HG02763 (cell line): ENCODE measurements around the gene SLC19A1.
"Not testable (repeated sequence)": the region's sequence is repeated elsewhere in the genome, so short reads cannot be mapped to it uniquely, and the experiment has no call there.

Experiments
- ATAC-seq: cut with Tn5 transposase; IDR thresholded peaks from one replicate; pipeline ENCODE4 v1.9.1; 2021; ENCODE audit warnings: mild to moderate bottlenecking, moderate library complexity; ENCODE audit not compliant: unreplicated experiment

The SLC19A1 gene

DNA sequence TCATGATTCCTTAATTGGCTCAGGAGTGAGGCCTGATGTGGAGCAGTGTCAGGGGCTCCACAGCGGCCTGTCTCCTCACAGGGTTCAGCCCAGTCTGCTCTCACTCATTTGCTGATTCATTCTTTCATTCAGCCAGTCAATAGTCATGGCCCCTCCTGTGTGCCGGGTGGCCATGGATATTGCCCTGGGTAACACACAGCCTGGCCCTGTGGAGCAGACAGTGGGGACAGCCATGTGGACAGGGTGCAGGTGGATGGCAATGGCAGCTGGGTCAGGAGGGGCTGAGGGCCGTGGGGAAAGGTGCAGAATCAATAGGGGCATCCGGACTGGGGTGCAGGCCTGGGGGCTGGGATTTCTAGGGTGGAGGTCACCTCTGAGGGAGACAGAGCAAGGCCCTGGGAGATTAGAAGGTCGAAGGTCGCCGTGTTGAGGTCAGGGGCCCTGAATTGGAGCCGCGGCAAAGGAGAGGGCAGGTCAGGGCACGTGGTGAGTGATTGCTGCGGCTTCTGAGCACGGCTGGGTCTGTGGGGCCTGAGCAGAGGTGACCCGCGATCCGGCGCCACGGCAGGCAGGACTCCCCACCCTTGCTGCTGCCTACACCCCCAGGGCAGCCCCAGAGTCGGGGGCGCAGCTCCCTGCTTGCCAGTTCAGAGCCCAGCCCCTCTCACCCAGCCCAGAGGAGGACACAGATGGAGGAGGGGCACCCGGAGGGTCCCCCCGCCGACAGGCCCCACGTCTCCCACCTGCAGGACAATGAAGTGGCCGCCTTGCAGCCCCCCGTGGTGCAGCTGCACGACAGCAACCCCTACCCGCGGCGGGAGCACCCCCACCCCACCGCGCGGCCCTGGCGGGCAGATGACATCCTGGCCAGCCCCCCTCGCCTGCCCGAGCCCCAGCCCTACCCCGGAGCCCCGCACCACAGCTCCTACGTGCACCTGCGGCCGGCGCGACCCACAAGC lies 33.4 kb downstream of the SLC19A1 start:
- ATAC-seq, result no peak

DNA sequence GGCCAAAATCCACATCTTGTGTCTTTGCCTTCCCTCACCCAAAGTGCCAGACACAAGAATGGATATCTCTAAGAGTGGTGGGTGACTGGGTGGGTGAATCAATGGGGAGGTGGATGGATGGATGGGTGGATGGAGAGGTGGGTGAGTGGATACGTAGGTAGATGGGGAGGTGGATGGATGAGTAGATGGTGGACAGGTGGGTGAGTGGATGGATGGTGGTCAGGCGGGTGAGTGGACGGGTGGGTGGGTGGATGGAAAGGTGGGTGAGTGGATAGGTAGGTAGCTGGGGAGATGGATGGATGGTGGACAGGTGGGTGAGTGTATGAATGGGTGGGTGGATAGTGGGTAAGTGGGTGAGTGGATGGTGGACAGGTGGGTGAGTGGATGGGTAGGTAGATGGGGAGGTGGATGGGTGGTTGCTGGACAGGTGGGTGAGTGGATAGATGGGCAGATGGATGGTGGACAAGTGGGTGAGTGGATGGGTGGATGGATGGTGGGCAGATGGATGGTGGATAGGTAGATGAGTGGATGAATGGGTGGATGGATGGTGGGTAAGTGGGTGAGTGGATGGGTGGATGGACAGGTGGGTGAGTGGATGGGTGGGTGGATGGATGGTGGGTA lies 34.2 kb downstream of the SLC19A1 start:
- ATAC-seq, result no peak

DNA sequence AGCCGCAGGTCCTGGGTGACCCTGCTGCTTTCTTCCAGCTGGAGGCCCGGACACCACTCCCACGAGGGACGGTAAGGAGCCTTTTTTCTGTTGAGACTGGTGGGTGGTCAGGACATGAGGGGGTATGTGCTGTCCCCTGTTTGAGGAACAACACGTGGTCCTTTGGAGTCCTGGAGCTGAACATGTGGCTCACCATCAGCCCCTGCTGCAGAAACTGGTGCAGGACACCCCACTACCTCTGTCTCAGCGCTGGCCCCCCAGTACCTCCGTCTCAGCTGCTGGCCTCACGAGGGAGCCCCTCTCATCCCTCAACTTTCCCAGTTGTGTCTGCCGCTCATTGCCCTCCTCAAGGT lies 34.7 kb downstream of the SLC19A1 start:
- no peak for ATAC-seq

DNA sequence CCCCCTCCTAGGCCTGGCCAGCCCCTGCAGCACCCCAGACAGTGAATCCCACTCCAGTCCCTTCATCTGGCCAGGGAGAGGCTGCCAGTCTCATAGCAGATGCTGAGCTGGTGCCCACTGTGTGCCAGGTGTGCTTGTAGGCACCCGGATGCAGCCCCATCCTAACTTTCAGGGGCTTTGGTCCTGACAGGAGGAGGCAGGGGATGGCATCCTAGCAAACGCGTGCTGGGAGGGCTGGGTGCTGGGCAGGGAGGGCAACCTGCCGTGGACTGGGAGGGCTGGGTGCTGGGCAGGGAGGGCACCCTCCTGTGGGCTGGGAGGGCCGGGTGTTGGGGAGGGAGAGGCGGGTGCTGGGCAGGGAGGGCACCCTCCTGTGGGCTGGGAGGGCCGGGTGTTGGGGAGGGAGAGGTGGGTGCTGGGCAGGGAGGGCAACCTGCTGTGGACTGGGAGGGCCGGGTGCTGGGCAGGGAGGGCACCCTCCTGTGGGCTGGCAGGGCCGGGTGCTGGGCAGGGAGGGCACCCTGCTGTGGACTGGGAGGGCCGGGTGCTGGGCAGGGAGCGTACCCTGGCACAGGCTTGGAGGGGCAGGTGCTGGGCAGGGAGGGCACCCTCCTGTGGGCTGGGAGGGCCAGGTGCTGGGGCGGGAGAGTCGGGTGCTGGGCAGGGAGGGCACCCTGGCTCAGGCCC lies 35.3 kb downstream of the SLC19A1 start:
- ATAC-seq, result no peak

DNA sequence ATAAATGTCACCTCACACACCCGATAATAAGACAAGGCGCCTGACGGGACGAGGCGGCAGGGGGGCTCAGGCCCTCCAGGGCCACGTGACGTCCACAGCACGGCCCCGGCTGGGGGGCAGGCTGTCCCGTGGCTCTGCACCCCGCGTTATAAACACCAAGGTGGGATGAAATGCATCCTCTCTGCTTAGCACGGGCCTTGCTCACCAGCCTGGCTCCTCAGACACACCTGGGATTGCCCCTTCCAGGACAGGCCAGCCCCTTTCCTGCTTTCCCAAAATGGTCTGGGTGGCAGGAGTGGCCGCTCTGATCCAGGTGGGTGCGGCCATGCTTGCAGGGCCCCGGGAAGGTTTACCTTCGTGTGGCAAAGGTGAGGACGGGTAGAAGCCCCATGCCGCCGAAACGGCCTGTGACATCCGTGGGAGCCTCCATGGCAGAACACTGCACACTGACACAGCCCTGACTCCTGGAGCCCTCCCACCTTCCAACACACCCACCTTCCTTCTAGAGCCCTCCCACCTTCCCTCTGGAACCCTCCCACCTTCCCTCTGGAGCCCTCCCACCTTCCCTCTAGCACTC lies 35.9 kb downstream of the SLC19A1 start:
- no peak for ATAC-seq

DNA sequence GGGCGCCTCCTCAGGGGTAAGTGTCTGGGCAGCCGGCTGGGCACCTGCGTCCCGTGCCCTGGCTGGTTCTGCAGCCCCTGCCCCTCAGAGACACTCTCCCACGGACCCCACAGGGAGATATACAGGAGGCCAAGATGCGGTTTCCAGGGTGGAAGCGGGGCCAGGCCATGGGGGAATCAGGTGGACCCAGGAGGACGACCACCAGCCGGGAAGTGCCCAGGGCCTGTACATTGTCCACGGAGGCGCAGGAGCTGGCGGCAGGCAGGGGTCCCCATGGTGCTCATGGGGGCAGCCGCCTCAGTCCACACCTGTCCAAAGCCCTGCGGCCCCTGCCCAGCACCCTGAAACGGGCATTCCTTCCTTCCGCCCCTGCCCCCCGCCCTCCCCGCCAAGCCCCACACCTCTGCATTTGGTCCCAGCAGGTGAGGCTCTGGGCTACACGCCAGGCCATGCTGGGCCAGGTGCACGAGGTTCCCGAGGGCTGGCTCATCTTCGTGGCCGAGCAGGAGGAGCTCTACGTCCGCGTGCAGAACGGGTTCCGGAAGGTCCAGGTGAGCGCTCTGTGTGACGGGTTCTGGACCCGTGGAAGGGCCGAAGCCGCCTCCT lies 36.7 kb downstream of the SLC19A1 start:
- ATAC-seq, result no peak

DNA sequence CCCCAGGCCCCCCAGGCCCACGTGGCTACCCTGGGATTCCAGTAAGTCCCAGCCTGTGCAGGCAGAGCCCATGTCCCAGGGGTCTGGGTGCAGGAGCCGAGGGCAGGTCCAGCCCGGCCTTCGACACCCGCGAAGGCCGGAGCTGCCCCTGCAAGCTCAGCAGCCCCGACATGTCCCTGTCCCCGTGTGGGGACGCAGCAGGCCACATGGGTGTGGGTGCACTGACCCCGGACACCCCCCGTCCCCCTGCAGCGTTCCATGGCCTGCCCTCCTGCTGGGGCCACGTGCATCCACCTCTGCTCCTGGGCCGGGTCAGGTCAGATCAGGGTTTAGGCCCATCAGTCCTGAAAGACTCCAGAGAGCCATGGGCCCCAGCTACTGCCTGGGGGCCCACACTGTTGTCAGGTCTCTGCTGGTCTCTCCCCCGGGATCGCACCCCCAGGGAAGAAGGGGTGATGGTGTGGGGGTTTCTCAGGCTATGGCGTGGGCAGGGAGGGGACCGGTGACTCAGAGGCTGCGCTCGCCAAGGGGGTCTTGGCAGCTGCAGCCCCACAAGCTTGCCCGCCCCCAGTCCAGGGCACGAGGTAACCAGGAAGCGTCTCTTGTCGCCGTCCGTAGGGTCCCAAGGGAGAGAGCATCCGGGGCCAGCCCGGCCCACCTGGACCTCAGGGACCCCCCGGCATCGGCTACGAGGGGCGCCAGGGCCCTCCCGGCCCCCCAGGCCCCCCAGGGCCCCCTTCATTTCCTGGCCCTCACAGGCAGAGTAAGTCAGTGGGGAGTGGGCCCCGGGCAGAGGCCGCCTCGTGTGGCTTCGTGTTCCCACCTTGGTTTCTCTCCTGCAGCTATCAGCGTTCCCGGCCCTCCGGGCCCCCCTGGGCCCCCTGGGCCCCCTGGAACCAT lies 37.5 kb downstream of the SLC19A1 start:
- no peak for ATAC-seq

DNA sequence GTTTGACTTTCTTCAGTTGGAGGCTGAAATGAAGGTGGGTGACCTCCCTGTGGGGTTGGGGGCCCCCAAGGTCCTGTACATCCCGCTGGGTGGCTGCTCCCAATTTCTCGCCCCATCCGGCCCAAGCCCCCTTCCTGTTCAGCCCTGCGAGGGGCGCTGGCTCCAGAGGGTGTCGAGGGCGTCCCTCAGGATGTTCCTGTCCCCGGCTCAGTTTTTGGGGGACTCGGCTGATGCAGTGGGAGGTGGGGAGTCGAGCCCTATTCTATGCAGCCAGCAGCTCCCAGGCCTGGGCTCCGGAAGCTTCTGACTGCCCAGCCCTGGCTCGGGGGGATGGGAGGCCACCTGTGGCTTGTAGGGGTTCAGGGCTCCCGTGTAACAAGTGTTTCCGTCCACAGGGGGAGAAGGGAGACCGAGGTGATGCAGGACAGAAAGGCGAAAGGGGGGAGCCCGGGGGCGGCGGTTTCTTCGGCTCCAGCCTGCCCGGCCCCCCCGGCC lies 38.2 kb downstream of the SLC19A1 start:
- ATAC-seq, result no peak

DNA sequence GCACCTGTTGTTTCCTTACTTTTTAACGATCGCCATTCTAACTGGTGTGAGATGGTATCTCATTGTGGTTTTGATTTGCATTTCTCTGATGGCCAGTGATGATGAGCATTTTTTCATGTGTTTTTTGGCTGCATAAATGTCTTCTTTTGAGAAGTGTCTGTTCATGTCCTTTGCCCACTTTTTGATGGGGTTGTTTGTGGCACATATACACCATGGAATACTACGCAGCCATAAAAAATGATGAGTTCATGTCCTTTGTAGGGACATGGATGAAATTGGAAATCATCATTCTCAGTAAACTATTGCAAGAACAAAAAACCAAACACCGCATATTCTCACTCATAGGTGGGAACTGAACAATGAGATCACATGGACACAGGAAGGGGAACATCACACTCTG lies 39.0 kb downstream of the SLC19A1 start:
- ATAC-seq, result not testable (repeated sequence)

DNA sequence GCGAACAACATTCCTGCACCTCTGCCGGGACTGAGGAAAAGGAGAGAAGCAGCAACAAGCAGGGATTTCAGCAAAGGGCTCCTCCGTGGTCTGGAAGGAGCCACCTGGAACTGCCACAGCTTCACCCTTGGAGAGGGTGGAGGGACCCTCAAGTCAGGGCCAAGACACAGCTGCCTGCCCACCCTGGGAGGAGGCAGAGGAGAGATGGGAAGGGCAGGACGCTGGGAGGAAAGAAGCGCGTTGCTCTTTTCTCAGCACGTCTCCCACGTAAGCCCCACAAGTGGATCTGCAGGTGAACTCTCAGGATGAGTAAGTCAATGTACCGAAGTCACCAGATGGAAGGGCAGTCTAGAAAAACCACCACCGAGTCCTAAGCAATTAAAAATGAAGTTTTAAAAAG lies 39.6 kb downstream of the SLC19A1 start:
- ATAC-seq, result no peak

DNA sequence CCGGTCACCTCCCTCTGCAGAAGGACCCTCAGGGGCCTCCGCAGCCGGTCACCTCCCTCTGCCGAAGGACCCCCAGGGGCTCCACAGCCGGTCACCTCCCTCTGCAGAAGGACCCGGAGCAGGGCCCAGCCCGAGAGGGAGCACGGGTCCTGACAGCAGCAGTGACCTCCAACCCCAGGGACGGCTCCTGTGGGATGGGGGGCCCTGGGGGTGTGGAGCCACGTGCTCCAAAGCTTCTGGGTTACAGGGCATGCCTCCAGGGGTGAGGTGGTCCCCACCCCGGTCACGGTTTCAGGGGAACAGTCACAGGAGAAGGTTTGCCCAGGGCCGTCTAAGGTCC lies 40.3 kb downstream of the SLC19A1 start:
- no peak for ATAC-seq

DNA sequence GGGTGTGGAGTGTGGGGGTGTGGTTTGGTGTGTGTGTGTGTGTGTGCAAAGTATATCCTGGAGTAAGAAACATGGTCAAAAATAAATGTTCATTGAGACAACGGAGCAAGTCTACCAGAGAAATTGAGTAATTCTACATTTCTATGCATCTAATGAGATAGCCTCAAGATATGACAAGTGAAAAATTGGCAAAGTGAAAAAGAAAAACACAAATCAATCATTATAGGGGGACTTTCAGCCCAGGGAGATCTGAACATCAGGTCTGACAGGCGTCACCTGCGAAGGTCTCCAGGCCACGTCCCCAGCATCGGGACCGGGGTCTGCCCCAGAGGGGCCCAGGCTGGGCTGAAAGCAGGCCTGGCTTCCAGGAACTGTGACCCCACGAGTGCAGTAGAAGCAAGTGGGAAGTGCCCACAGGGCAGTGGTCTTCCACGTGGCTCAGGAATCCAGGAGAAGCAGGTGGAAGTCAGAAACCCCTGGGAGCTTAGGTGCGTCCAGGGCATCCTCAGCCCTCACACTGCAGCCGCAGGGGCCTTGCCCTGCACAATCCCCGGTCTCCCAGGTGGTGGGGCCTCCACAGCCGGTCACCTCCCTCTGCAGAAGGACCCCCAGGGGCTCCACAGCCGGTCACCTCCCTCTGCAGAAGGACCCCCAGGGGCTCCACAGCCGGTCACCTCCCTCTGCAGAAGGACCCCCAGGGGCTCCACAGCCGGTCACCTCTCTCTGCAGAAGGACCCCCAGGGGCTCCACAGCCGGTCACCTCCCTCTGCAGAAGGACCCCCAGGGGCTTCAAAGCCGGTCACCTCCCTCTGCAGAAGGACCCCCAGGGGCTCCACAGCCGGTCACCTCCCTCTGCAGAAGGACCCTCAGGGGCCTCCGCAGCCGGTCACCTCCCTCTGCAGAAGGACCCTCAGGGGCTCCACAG lies 40.9 kb downstream of the SLC19A1 start:
- not testable (repeated sequence) for ATAC-seq

DNA sequence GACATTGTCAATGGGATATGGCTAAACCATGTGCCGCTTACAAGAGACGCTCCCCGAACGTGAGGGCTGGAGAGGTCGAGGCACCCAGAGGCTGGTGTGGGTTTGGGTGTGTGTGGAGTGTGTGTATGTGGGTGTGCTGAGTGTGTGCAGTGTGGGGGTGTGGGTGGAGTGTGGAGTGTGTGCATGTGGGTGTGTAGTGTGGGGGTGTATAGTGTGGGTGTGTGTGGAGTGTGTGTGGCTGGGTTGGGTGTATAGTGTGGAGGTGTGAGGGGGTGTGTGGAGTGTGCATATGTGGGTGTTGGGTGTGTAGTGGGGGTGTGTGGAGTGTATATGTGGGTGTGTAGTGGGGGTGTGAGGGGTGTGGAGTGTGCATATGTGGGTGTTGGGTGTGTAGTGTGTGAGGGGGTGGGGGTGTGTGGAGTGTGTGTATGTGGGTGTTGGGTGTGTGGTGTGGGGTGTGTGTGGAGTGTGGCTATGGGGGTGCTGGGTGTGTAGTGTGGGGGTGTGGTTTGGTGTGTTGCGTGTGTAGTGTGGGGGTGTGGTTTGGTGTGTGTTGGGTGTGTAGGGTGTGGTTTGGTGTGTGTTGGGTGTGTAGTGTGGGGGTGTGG lies 42.2 kb downstream of the SLC19A1 start:
- ATAC-seq, result no peak

DNA sequence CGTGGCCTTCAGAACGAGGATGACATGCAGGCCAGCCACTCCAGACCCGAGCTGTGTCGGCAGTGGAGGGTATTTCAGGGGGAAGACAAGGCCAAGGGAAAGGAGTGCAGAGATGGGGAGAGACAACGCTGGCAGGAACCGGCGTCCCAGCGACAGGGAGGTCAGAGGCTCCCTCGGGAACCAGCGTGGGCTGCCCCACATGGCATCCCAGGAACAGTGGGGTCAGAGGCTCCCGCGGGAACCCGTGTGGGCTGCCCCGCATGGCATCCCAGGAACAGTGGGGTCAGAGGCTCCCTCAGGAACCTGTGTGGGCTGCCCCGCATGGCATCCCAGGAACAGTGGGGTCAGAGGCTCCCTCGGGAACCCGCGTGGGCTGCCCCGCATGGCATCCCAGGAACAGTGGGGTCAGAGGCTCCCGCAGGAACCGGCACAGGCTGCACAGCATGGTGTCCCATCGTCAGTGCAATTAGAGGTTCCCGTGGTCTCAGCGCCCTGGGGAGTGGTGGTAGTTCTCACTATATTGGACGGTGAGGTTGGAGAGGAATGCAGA lies 43.0 kb downstream of the SLC19A1 start:
- ATAC-seq, result no peak

DNA sequence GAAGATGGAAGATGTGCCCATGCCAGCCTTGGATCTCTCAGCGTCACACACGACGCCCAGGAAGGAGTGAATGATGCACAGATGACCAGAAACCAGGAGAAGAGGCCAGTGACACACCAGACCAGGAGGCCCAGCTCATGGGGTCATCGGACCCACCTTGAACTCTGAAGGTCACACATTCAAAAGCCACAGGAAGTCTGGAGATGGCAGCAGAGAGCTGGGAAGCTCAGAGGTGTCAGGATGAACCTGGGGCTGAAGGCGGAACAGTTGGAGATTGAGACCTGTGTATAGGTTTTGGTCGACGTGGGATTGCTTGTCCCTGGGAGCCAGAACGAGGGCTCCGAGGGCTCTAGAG lies 43.6 kb downstream of the SLC19A1 start:
- ATAC-seq, result no peak

DNA sequence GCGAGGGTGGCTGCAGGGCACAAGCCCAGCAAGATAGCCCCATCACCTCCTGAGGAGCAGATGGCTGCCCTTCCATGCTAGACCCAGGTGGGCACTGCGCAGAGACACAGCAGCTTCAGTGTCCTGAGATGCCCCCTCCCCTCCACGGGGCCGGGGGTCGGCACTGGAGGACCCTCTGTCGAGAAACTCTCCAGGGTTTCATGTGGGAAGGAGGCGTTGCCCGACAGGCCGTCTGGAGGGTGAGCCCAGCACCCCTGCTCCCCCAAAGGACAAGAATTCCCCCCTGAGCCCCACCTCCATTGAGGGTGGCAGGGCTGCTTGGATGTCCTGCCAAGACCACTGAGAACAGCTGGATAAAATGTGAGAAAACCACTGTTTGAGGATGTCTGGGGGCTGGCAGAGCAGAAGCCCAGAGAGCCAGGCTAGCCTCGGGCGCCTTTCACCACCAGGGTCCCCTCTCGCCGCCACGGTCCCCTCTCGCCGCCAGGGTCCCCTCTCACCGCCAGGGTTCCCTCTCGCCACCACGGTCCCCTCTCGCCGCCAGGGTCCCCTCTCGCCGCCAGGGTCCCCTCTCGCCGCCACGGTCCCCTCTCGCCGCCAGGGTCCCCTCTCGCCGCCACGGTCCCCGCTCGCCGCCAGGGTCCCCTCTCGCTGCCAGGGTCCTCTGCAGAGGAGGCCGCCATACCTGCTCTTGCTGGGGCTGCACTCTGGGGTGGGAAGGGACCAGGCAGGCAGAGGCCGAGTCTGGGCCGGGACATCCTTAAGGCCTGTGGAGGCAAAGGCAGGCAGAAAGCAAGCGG lies 44.2 kb downstream of the SLC19A1 start:
- ATAC-seq, result no peak
